ENCODE measurements around the gene CMPK1. TPM values are rescaled to one million over a fixed set of nuclear protein-coding genes. Genes with fewer than 3 reads are reported as not detected.

Gene CMPK1
- total RNA-seq, 1 experiment from 2014 or later = 81.5 TPM

DNA sequence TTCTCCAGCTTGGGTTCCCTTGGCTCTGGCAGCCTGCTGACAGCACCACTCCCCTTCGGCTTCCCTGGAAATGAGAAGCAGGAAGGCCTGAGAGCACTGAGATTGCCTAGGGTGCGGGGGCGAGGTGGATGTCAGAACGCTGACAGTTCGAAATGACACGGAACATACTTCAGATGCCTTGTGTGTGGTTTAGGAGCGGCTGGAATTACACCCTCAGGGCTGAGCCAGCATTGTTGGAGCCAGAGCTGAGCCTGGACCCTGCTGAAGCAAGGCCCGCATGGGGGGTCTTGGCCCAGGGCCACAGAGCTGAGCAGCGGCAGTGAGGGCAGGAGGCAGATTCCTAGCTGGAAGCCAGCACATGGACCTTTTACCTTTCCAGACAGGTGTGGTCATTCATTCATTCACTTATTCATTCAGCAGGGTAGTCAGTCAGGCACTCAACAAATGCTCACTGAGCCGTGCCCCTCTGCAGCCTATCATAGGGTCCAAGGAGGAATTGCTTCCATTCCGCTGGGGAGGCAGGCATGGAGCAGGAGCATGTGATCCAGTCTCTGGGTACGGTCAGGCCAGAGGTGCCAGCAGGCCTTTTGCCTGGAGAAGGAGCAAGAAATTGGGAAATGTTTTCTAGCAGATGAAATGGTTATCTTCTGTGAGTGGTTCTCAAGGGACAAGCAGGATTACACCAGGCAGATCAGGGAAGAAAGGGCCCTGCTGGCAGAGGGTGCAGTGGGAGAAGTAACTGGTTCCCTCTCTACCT lies 75.9 kb downstream of the CMPK1 start:
- no peak for DNase-seq (ENCODE audit: low read depth, low spot score)
- in situ Hi-C loops (cut with HindIII; ENCODE audit: low pct_unique_long_range_greater_than_20kb, low sequenced_read_pairs) = no loop called here

DNA sequence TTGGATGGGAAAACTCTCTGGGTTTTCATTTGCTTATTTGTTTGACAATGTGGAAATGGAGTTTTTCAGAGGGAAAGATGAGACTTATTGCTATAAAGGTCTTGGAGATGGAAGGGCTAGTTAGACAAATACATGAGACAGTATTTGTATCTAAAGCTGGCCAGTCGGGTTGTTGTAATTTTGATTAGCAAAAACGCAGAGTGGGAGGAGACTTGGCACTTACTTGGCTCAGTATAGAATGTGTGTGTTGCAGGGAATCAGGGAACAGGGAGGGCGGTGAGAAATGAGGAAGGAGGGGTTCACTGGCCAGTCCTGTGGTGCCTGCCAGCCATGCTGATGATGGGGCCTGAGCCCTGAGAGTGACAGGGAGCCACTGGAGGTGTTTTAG lies 76.5 kb downstream of the CMPK1 start:
- no peak for DNase-seq (ENCODE audit: low read depth, low spot score)
- in situ Hi-C loops (cut with HindIII; ENCODE audit: low pct_unique_long_range_greater_than_20kb, low sequenced_read_pairs) = no loop called here

DNA sequence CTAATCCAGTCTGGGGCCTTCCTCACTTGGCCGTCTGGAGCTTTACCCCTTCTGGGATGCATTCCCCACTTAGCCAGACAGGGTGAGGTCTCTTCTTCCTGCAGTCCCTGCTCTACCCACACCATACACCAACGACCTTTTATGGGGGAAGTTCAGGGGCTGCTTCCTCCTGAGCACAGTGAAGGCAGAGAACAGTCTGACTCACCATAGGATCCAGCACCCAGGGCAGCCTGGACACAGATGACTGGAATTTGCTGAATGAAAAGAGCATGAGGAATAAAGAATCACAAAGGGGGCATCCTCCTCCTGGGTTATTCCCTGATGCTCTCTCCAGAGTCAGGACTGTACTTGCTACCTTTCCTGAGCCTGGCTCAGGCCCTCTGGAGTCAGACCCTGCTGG lies 77.8 kb downstream of the CMPK1 start:
- in situ Hi-C loops (cut with HindIII; ENCODE audit: low pct_unique_long_range_greater_than_20kb, low sequenced_read_pairs) = no loop called here
- DNase-seq (ENCODE audit: low read depth, low spot score) = no peak

DNA sequence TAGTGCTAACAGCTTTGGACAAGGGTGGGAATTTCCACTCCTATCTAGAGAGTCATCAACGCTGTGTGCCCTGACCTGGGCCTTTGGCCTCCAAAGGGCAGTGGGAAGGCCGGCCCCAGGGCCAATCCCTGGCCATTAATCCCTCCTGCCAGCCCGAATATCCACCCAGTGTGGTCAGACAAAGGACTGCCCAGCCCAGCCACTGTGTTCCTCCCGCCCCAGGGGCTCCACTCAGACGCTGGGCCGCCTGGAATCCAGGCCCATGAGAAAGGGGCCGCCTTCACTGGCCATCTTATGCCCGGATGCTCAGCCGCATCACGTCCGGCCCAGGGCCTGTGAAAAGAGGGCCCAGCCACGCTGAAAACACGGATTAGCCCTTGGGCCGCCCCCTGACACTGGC lies 78.8 kb downstream of the CMPK1 start:
- DNase-seq (ENCODE audit: low read depth, low spot score) = no peak
- in situ Hi-C loops (cut with HindIII; ENCODE audit: low pct_unique_long_range_greater_than_20kb, low sequenced_read_pairs) = no loop called here

GRCh38 chr1:47415728-47416318 lies 82.2 kb downstream of the CMPK1 start, which contains the start of gene FOXE3:
Gene FOXE3 (plus strand): TSS chr1:47416285. CDS start chr1:47416316, 31 bp downstream.
- in situ Hi-C loops (cut with HindIII; ENCODE audit: low pct_unique_long_range_greater_than_20kb, low sequenced_read_pairs) = no loop called here
- DNase-seq (ENCODE audit: low read depth, low spot score) = no peak

DNA sequence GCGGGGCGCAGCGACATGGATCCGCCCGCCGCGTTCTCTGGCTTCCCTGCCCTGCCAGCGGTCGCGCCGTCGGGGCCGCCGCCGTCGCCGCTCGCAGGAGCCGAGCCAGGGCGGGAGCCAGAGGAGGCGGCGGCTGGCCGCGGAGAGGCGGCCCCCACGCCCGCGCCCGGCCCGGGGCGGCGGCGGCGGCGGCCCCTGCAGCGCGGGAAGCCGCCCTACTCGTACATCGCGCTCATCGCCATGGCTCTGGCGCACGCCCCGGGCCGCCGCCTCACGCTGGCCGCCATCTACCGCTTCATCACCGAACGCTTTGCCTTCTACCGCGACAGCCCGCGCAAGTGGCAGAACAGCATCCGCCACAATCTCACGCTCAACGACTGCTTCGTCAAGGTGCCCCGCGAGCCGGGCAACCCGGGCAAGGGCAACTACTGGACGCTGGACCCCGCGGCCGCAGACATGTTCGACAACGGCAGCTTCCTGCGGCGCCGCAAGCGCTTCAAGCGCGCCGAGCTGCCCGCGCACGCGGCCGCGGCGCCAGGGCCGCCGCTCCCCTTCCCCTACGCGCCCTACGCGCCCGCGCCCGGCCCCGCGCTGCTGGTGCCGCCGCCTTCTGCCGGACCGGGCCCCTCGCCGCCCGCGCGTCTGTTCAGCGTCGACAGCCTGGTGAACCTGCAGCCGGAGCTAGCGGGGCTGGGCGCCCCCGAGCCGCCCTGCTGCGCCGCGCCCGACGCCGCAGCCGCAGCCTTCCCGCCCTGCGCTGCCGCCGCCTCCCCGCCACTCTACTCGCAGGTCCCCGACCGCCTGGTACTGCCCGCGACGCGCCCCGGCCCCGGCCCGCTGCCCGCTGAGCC lies 83.0 kb downstream of the CMPK1 start:
- no peak for DNase-seq (ENCODE audit: low read depth, low spot score)

DNA sequence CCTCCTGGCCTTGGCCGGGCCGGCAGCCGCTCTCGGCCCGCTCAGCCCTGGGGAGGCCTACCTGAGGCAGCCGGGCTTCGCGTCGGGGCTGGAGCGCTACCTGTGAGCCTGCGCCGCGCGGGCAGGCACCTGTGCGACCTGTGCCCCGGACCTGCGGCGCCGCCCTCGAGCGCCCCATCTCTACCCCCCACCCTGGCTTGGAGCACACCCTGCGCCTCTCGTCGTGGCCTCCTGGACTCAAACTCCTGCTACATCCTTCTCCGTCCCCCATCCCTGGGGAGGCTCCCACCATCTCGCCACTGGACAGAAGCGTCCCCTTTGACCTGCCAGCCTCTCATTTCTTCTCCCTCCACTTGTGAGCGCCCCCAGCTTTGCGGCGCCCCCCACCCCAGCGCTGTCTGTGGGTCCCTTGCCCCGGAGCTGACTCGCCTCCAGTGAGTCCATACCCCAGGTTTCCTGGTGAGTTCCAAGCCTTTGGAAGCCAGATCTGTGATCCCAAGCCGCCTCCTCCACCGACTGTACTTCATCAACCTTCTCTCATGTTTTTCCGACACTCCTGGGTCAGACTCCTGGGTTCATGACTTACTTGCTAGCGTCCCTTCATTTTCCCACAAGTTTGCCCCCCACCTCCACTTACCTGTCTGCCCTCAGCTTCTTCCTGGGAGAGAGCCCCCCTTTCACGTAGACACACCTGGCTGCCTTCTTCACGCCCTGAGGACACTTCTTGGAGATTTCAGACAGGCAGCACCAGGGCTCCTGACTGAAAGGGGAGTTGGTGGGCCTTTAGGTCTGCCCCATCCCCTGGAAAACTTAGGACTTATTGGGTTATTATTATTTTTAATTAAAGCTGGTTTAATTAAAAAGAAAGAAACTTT lies 83.8 kb downstream of the CMPK1 start:
- DNase-seq (ENCODE audit: low read depth, low spot score) = no peak
- in situ Hi-C loops (cut with HindIII; ENCODE audit: low pct_unique_long_range_greater_than_20kb, low sequenced_read_pairs) = no loop called here

More for the DNA sequence above, 83.0 kb downstream of the CMPK1 start:
- in situ Hi-C loops (cut with HindIII; ENCODE audit: low pct_unique_long_range_greater_than_20kb, low sequenced_read_pairs) = no loop called here

DNA sequence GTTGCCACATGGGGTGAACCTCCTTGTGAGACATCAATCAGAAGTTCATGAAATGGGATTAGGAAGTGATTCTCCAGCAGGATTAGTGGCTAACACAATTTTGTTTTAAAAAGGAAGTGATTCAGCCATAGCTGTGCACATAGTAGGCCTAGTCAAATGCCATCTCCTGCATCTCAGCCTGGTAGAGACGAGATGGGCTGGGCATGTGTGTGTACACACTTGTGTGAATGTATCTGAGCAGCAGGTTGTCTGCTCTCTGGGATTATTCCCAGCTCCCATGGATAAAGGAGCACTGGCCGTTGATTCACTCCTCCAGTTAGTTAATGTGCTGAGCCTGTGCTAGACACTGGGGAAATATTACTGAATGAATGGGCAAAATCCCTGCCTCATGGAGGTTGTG lies 84.5 kb downstream of the CMPK1 start:
- in situ Hi-C loops (cut with HindIII; ENCODE audit: low pct_unique_long_range_greater_than_20kb, low sequenced_read_pairs) = no loop called here
- no peak for DNase-seq (ENCODE audit: low read depth, low spot score)

DNA sequence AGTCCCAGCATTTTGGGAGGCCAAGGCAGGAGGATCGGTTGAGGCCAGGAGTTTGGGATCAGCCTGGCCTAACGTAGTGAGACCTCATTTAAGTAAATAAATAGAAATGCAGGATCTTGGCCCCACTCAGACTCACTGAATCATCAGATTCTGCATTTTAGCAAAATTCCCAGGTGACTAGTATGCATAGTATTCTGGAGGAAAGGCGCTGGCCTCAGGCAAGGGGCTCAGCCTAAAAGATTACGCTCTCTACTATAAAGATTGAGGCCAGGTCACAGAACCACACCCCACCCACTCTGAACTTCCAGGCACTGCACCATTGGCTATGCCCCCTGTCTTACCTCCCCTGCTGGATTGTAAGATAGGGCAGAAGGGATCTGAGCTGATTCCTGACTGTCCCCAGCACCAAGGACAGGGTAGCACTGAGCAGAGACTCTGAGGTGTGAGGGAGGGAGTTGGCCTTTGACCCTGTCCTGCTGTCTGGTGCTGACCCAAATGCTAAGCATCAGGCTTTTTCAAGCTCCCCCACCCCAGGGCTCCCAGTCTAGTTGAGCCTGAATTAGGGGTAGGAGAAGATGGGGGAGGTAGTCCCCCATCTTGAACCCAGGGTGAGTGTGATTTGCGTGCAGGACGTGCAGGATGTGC lies 85.2 kb downstream of the CMPK1 start:
- in situ Hi-C loops (cut with HindIII; ENCODE audit: low pct_unique_long_range_greater_than_20kb, low sequenced_read_pairs) = no loop called here
- no peak for DNase-seq (ENCODE audit: low read depth, low spot score)

DNA sequence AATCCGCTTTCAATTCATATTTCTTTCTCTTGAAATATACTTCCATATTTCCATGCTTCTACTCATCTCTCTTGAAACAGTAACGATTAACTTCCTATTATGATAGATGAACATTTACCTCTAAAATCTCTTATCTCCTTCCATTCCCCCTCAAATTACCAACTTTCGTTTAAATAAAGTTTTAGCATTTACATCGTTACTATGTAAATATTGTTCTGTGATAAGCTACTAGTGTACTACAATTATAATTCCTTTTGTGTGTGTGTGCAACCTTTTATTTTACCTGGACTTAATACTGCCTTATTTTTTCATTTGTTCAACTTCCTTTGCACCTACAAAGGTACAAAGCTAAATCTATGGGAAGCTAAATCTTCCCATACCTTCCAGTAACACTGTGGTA lies 87.0 kb downstream of the CMPK1 start:
- DNase-seq (ENCODE audit: low read depth, low spot score) = no peak
- in situ Hi-C loops (cut with HindIII; ENCODE audit: low pct_unique_long_range_greater_than_20kb, low sequenced_read_pairs) = no loop called here

- in situ Hi-C loops (cut with HindIII; ENCODE audit: low pct_unique_long_range_greater_than_20kb, low sequenced_read_pairs) = no loop called here
Observed at GRCh38 chr1:47423872-47424271, 90.3 kb downstream of the CMPK1 start.

GRCh38 chr1:47424336-47424982 lies 90.9 kb downstream of the CMPK1 start:
- in situ Hi-C loops (cut with HindIII; ENCODE audit: low pct_unique_long_range_greater_than_20kb, low sequenced_read_pairs) = no loop called here
- peak; percentile 85 for DNase-seq (ENCODE audit: low read depth, low spot score)

More at GRCh38 chr1:47423872-47424271, 90.3 kb downstream of the CMPK1 start:
- DNase-seq (ENCODE audit: low read depth, low spot score) = no peak

Other genes with a start within 250 kb of the CMPK1 start
- not detected in 2 replicates for gene CYP4A22, start 196.3 kb upstream of the CMPK1 start, total RNA-seq (2014; rRNA removed; shearing (Covaris generic))
- gene PDZK1IP1, start 143.8 kb upstream of the CMPK1 start, total RNA-seq (2014; rRNA removed; shearing (Covaris generic)) = not detected in 2 replicates
- 0.13 TPM in 2 replicates for gene TAL1, start 101.6 kb upstream of the CMPK1 start, total RNA-seq (2014; rRNA removed; shearing (Covaris generic))
- 11.3 and 11.9 TPM in 2 replicates for gene STIL, start 19.6 kb upstream of the CMPK1 start, total RNA-seq (2014; rRNA removed; shearing (Covaris generic))
- not detected in 2 replicates for gene FOXE3, start 82.5 kb downstream of the CMPK1 start, total RNA-seq (2014; rRNA removed; shearing (Covaris generic))
- gene FOXD2, start 104.3 kb downstream of the CMPK1 start, total RNA-seq (2014; rRNA removed; shearing (Covaris generic)) = 0.79 and 1.0 TPM in 2 replicates